Ascending aorta (tissue), 2 donors: Measurements from ENCODE around the gene ZNF223. TPM values are rescaled to one million over a fixed set of nuclear protein-coding genes. Genes with fewer than 3 reads are reported as not detected.
A peak's percentile ranks its signal among the peaks of the same experiment; 100 is the strongest.

Source experiments
- DNase-seq, 2 donors: peaks; one replicate each; pipeline ENCODE4 v3.0.0-alpha.2; 2019; ENCODE audit warnings: low spot score in 2 of 2
- H3K27ac ChIP-seq, 2 donors: fragments of 200-600 bp; sonication (generic); one replicate each; pipeline ENCODE4 v1.5.1; 2016 to 2017; ENCODE audit warnings: mild to moderate bottlenecking in 1 of 2
- H3K27me3 ChIP-seq: fragments of 200-600 bp; sonication (generic); one replicate; pipeline ENCODE4 v1.5.1; 2017
- H3K36me3 ChIP-seq, 2 donors: fragments of 200-600 bp; sonication (generic); one replicate each; pipeline ENCODE4 v1.5.1; 2016
- H3K4me1 ChIP-seq, 2 donors: fragments of 200-600 bp; sonication (generic); one replicate each; pipeline ENCODE4 v1.5.1; 2016 to 2017; ENCODE audit warnings: mild to moderate bottlenecking in 1 of 2
- H3K4me3 ChIP-seq, 2 donors: fragments of 200-600 bp; sonication (generic); one replicate each; pipeline ENCODE4 v1.5.1; 2016 to 2017; ENCODE audit warnings: mild to moderate bottlenecking in 1 of 2
- H3K9me3 ChIP-seq, 2 donors: fragments of 200-600 bp; sonication (generic); one replicate each; pipeline ENCODE4 v1.5.1; 2016
- intact Hi-C: fragments of 100-400 bp; cut with DNase I; formaldehyde crosslinking; loops from one replicate; pipeline ENCODE4 v1.15.1; 2023
- total RNA-seq: library from RNA; depleted of rRNA; stranded (reverse); fragments of >200 nt; gene quantifications from one replicate; pipeline ENCODE4 v1.1.0, GENCODE V29; 2016
- TF ChIP-seq, protein P1 (sequence below), 3 experiments: fragments of 200-600 bp in 2 of 3; fragments of 450-650 bp in 1 of 3; sonication (generic) in 2 of 3; IDR thresholded peaks; one replicate each; pipeline ENCODE4 v1.5.1; 2016 to 2019; ENCODE audit warnings: antibody characterized with exemption in 3 of 3, mild to moderate bottlenecking in 1 of 3, moderate library complexity in 1 of 3

The ZNF223 gene
- total RNA-seq, 1 donor from 2014 or later = not detected

DNA sequence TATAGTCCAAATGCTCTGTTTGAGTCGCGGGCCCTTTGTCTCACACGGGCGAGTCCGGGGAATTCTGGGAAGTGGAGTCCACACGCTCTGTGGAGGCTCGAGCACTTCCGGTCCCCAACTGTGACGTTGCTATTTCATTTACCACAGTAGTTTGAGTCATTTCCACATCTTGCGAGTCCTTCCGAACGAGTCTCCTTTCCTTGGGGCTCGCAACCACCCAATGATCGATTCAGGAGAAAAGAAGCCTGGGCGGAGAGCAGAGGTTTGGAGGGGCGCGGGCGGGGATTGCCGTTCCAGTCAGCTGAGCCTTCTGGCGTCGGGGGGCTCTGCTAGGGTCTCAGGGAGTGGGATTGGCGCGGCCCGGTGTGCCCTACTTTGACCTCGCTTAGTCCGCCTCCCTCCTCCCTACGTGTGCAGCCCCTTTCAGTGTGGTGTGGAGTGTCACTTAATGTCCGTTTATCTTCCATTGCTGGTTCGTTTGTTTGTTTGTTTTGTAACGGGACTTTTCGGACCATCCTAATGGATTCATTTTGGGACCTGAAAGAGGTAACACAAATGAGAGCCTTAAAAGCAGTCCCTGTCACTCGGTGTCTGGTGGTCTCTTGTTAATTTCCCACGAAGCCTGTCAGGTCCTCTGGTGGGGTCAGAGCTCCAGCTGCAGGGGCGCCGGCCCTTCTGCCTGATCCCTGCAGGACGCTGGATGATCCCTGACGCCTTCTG lies 26.5 kb upstream of the ZNF223 start, which contains the start of gene ZNF222:
ZNF222 (plus strand) TSS at position 163 of the 720 bp plus-strand sequence; CDS start at position 221, 58 bp downstream.
- H3K36me3 ChIP-seq = peaks cover 37 to 38% of the 10 kb centered on the region in 2 donors
- intact Hi-C loops = loop anchor here (1.0 kb wide), 2 partner anchors 23 to 26 kb away; partner anchors contain the start of gene ZNF230
- peak within 1 kb of the TSS; percentile 29 to 57 for H3K27ac ChIP-seq
- H3K9me3 ChIP-seq = peaks cover 17 to 32% of the 10 kb centered on the region in 2 donors
- peaks cover 2 to 3% of the 10 kb centered on the region in 2 donors for H3K4me1 ChIP-seq
- peak within 1 kb of the TSS; percentile 70 to 84 for H3K4me3 ChIP-seq
- TF ChIP-seq, protein P1, sequence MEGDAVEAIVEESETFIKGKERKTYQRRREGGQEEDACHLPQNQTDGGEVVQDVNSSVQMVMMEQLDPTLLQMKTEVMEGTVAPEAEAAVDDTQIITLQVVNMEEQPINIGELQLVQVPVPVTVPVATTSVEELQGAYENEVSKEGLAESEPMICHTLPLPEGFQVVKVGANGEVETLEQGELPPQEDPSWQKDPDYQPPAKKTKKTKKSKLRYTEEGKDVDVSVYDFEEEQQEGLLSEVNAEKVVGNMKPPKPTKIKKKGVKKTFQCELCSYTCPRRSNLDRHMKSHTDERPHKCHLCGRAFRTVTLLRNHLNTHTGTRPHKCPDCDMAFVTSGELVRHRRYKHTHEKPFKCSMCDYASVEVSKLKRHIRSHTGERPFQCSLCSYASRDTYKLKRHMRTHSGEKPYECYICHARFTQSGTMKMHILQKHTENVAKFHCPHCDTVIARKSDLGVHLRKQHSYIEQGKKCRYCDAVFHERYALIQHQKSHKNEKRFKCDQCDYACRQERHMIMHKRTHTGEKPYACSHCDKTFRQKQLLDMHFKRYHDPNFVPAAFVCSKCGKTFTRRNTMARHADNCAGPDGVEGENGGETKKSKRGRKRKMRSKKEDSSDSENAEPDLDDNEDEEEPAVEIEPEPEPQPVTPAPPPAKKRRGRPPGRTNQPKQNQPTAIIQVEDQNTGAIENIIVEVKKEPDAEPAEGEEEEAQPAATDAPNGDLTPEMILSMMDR (IDR thresholded peaks at IDR 0.05) = no peak
- no peaks in the 10 kb centered on the region for H3K27me3 ChIP-seq
- peak; percentile 38 to 91 for DNase-seq

DNA sequence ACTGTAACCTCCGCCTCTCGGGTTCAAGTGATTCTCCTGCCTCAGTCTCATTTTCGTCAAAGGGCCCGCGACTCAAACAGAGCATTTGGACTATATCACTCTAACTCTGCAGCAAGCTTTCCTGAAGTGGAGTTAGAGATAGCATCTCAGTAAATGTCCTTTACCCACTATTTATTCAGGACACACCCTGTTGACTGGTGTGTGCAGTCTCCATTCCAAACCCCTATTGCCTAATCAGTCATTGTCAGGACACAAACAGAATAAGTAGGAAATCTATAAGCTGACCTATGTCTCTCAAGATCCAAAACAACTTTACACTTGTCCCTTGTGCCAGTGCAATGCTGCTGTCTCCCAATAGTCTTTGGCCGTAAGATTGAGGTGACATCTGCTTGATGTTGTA lies 25.2 kb upstream of the ZNF223 start:
- Histone ChIP-seq H3K4me1 (peaks cover 2 to 3% of the 10 kb centered on the region in 2 donors), H3K27me3 (no peaks in the 10 kb centered on the region), H3K4me3 (no peak overlapping the region), H3K36me3 (peaks cover 49 to 51% of the 10 kb centered on the region in 2 donors), H3K9me3 (peaks cover 30 to 44% of the 10 kb centered on the region in 2 donors), H3K27ac (no peak overlapping the region)
- TF ChIP-seq, protein P1 (IDR thresholded peaks at IDR 0.05) = no peak
- intact Hi-C loops = no loop called here
- DNase-seq = no peak

DNA sequence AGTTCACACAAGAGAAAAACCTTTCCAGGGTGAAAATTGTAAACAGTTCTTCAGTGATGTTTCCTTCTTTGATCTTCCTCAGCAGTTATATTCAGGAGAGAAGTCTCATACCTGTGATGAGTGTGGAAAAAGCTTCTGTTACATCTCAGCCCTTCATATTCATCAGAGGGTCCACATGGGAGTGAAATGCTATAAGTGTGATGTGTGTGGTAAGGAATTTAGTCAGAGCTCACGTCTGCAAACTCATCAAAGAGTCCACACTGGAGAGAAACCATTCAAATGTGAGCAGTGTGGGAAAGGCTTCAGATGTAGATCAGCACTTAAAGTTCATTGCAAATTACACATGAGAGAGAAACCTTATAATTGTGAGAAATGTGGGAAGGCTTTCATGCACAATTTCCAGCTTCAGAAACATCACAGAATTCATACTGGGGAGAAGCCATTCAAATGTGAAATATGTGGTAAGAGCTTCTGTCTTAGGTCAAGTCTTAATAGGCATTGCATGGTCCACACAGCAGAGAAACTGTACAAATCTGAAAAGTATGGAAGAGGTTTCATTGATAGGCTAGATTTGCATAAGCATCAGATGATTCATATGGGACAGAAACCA lies 19.7 kb upstream of the ZNF223 start:
- Histone ChIP-seq H3K36me3 (peaks cover 56 to 63% of the 10 kb centered on the region in 2 donors), H3K27ac (no peak overlapping the region), H3K27me3 (no peaks in the 10 kb centered on the region), H3K4me3 (peak overlapping the region in 1 of 2 donors; percentile 4), H3K9me3 (peaks cover 80 to 97% of the 10 kb centered on the region in 2 donors), H3K4me1 (no peaks in the 10 kb centered on the region)
- TF ChIP-seq, protein P1 (IDR thresholded peaks at IDR 0.05) = no peak
- intact Hi-C loops = no loop called here
- no peak for DNase-seq

GRCh38 chr19:44042147-44042546 lies 9.7 kb upstream of the ZNF223 start:
- no peak for DNase-seq
- Histone ChIP-seq H3K27ac (no peak overlapping the region), H3K9me3 (peaks cover 3 to 30% of the 10 kb centered on the region in 2 donors), H3K4me1 (no peaks in the 10 kb centered on the region), H3K27me3 (no peaks in the 10 kb centered on the region), H3K36me3 (no peaks in the 10 kb centered on the region), H3K4me3 (no peak overlapping the region)
- intact Hi-C loops = no loop called here
- TF ChIP-seq, protein P1 (IDR thresholded peaks at IDR 0.05) = no peak

- H3K4me3 ChIP-seq = peak overlapping the region; percentile 84 to 86
- TF ChIP-seq, protein P1 (IDR thresholded peaks at IDR 0.05) = no peak
- peaks cover 0 to 9% of the 10 kb centered on the region in 2 donors for H3K9me3 ChIP-seq
- H3K27me3 ChIP-seq = no peaks in the 10 kb centered on the region
- no peak for DNase-seq
- peaks cover 4 to 7% of the 10 kb centered on the region in 2 donors for H3K4me1 ChIP-seq
- peak overlapping the region in 1 of 2 donors; percentile 28 for H3K27ac ChIP-seq
- intact Hi-C loops = loop anchor here (1.0 to 2.0 kb wide), 9 partner anchors 21 to 161 kb away; partner anchors contain the start of genes ZNF155, ZNF222, ZNF224 and ZNF225
- peaks cover 5 to 13% of the 10 kb centered on the region in 2 donors for H3K36me3 ChIP-seq
Observed at GRCh38 chr19:44050740-44051649, 841 bp upstream of the ZNF223 start.
